NCI-H446 (cell line): Measurements from ENCODE around the gene PSD4.

Experiments used
- DNase-seq, 2 experiments: peaks; one replicate each; lab custom pipeline; 2025; lab: John Stamatoyannopoulos, UW

PSD4 gene

GRCh38 chr2:113173542-113174375 is at the start of gene PSD4:
PSD4 (plus strand) TSS chr2:113173971; CDS start chr2:113182457, 8,486 bp downstream.
- DNase-seq: no peak

GRCh38 chr2:113124181-113124961 is 49.4 kb upstream of the PSD4 start:
- DNase-seq: no peak

GRCh38 chr2:113124984-113125855 is 48.6 kb upstream of the PSD4 start:
- no peak for DNase-seq

GRCh38 chr2:113126845-113127645 is 46.7 kb upstream of the PSD4 start, which contains the start of gene IL1RN:
IL1RN (plus strand) TSS chr2:113127598; CDS start chr2:113127625, 27 bp downstream.
- no peak for DNase-seq

GRCh38 chr2:113127646-113128570 is 45.9 kb upstream of the PSD4 start:
- DNase-seq: no peak

GRCh38 chr2:113129519-113130078 is 44.2 kb upstream of the PSD4 start:
- DNase-seq: no peak

- no peak for DNase-seq
These were observed 42.2 kb upstream of the PSD4 start for GRCh38 chr2:113131352-113132185.

GRCh38 chr2:113132414-113133021 is 41.3 kb upstream of the PSD4 start:
- DNase-seq: no peak

- DNase-seq: no peak
These were observed 39.8 kb upstream of the PSD4 start for GRCh38 chr2:113133704-113134598.

- DNase-seq: no peak
These were observed 39.1 kb upstream of the PSD4 start for GRCh38 chr2:113134717-113135116.

GRCh38 chr2:113135317-113135716 is 38.5 kb upstream of the PSD4 start:
- no peak for DNase-seq

GRCh38 chr2:113136828-113137775 is 36.7 kb upstream of the PSD4 start:
- DNase-seq: peak in 1 of 2 experiments; percentile 24

- no peak for DNase-seq
These were observed 35.9 kb upstream of the PSD4 start for GRCh38 chr2:113137827-113138226.

GRCh38 chr2:113138428-113139322 is 35.1 kb upstream of the PSD4 start:
- peak in 1 of 2 experiments; percentile 54 for DNase-seq

GRCh38 chr2:113141451-113141850 is 32.3 kb upstream of the PSD4 start:
- DNase-seq: no peak
